Activated effector memory CD4-positive, alpha-beta T cell treated with Interleukin-2 at 50 U/mL for 16 hours (primary cell): ENCODE measurements around the gene MARVELD1.

Experiments
- DNase-seq: peaks from one replicate; pipeline ENCODE4 v3.0.0-alpha.2; 2020

MARVELD1 gene

DNA sequence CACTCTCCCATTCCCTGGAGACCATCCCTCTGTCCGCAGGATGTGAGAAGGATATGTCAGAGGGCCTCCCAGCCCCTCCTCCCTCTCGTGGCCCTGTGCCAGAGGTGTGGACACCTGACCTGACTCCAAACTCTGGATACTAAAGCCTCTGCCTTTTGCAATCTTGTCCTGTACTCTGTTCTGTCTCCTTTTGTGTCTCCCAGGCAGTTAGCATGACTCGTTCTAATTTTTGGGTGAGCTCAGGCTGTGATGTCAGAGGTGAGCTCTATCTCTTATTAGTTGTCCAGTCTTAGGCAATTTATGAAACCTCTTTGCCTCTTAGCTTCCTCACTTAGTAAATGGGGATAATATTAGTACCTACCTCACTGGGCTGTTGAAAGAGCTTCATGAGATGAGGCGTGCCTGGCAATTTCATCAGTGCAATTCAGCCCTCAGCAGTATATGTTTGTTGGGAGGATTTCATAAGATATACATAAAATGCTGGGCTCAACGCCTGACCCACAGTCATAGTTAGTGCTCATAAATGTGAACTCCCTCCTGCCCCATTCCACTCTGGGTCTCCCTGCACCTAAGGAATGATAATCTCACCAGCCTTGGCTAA, 10.9 kb downstream of the MARVELD1 start:
- DNase-seq: no peak

DNA sequence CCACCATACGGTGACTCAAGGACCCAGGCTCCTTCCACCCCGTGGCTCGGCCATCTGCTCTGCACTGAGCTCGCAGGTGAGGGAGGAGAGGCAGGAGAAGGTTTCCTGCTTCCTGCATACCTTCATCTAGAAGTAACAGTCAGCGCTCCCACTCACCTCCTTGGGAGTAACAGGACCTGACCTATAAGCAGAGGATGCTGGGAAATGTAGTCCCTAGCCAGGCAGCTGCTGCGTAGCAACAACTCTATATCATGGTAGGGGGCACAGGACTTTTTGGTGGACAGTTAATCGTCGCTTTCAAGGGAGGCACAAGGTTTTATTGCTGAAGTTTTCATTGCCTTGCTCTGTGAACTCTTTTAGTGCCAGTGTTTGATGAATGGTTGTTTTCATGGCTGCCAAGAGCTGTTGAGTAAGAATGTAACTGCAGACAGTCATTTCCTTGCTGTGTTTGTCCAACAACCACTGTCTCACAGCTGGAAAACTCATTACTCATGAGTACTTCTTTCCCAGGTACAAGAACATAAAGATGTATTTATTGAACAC, 13.2 kb downstream of the MARVELD1 start:
- no peak for DNase-seq

- no peak for DNase-seq
Observed at GRCh38 chr10:97729014-97729413, 15.5 kb downstream of the MARVELD1 start.

GRCh38 chr10:97731346-97732051, 18.0 kb downstream of the MARVELD1 start:
- peak; percentile 18 for DNase-seq

- DNase-seq: no peak
Observed at GRCh38 chr10:97732052-97732359, 18.5 kb downstream of the MARVELD1 start.

GRCh38 chr10:97733256-97733655, 19.7 kb downstream of the MARVELD1 start:
- no peak for DNase-seq

DNA sequence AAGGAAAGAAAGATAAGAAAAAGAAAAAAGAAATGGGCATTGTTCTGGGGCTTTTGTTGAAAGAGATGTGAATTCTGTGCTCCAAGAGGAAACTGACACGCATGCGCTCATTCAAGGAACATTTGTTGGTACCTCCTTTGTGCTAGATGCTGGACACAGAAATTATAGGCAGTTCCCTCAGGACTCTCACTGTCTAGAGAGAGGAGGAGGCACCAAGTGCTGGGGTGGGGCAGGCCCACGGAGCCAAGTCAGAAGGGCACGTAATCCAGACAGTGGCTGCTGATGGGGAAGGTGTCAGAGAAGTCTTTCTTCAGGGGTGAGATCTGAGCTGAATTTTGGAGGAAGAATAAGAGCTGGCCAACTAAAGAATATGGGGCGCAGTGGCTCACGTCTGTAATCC, 20.5 kb downstream of the MARVELD1 start:
- no peak for DNase-seq

- DNase-seq: no peak
Observed at GRCh38 chr10:97736403-97736901, 22.9 kb downstream of the MARVELD1 start.

DNA sequence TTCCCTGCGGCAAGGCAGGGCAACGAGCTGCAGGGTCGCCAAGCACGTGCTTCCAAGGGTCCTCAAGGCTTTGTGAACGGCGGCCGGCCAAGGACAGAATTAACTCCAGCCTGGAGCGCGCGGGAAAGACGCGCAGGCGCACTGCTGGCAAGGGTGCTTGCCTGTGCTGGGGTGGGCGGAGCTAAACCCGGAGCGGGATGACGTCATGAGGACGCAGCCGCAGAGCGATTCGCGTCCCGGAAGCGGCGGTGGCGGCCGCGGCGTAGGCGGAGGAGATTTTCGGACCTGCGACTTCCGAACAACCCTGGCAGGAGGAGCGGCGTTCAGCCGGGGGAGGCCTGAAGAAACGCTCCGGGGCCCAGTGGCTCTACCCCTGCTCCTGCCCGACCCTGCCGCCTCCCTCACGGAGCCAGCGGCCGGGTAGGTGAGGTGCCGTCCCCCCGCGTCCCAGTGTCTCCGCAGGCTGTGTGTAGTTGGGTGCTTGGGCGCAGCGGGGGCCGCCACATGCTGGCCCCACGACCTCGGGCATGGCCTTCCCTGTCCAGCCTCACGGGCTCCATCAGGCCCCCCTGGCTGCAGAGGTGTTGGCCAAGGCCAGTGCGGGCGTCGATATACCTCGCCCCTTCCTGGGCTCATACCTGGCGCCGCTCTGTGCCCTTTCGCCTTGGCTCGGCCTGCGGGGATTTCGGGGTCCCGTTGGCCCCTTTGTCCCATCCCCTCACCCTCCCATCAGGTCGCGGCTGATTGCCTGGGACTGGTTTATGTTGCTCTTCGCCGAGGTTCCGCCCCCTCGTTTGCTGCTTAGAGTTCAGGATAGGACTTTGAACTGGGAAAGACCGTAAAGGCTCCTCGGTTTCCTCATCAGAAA, 23.6 kb downstream of the MARVELD1 start, which contains the start of gene ZFYVE27:
TSS of gene ZFYVE27 (plus strand) at position 227 of the 868 bp plus-strand sequence. CDS start 1,350 bp downstream, outside the sequence.
- DNase-seq: peak; percentile 92

DNA sequence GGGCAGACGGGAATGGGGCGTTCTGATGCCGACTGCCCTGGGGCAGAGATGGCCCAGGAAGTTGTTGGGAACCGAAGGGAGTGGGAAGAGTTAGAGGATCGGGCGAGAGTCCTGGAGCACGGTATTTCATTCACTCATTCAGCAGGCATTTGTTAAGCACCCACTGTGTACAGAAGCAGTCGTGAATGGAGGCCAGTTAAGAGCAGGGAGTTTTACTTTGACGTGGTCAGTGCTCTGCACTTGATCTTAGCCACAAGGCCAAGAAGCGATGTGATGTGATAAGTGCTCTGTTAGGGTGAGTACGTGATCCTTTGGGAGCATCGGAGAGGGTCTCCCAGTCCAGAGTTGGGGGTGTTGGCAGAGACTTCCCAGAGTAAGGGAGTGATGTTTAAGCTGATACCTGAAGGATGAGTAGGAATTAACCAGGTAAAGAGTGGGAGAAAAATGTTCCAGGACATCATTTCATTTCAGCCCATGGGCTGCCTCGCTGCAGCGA, 24.3 kb downstream of the MARVELD1 start:
- DNase-seq: no peak

DNA sequence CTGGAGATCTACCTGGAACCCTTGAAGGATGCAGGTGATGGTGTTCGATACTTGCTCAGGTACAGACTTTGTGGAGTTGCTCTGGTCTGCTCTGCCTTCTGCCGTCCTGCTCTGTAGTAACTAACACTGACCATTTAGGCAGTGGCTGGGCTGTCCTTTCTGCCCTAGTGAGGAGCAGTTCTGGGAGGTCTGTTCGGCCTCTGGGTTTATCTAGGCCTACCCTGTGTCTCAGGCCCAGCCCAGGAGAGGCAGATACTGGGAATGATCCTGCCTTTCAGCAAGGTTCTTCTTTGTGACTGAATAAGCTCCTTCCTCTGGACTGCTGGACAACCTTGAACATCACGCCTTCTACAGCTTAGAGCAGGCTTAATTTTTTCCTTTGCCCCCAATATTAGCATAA, 25.1 kb downstream of the MARVELD1 start:
- DNase-seq: no peak

- DNase-seq: no peak
Observed at GRCh38 chr10:97740613-97741012, 27.1 kb downstream of the MARVELD1 start.

GRCh38 chr10:97743169-97743943, 29.8 kb downstream of the MARVELD1 start:
- DNase-seq: no peak

GRCh38 chr10:97744405-97745035, 31.0 kb downstream of the MARVELD1 start:
- no peak for DNase-seq

DNA sequence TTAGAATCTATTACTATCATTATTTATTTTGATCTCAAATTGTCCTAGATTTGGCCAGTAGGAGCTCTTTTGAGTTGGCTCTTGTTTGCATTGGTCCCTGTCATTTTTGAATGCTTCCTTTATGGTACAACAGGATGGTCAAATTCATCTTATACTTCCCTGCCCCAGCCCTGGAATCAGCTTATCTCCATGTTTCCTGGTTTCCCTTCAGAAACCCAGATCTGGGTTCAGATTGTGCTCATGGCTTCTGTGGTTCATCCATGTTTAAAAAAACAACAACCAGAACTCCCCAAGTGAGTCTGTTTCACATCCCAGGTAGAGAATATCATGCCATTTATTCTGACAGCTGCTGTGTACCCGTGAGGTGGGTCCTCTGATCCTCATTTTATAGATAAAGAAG, 34.0 kb downstream of the MARVELD1 start:
- no peak for DNase-seq

DNA sequence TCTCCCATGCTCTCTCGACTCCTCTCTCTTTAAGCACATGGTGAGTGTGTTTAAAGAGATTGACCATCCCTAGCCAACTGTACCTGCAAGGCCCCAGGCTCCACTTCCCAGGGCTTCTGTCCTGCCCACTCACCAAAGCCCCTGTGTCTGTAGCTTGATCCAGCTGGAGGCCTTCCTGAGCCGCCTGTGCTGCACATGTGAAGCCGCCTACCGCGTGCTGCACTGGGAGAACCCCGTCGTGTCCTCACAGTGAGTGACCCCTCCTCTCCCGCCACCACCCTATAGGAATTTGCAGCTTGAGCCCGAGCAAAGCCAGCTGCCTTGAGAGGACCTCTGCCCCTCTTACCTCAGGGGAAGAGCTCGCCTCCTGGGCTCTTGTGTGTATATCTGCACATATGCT, 34.6 kb downstream of the MARVELD1 start:
- no peak for DNase-seq

DNA sequence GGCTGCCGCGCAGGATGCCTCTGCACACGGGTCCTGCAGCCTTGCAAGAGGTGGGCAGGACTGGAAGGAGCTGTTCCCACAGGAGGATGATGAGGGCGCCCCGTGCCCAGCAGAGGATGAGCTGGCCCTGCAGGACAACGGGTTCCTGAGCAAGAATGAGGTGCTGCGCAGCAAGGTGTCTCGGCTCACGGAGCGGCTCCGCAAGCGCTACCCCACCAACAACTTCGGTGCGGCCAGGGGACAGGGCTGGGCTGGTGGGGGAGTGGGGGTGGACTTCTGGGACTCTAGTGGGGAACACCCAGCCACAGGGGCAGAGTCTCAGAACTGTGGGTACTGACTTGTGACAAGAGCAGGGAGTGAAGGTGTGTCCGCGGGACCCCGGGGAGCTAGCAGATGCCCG, 39.4 kb downstream of the MARVELD1 start:
- no peak for DNase-seq

DNA sequence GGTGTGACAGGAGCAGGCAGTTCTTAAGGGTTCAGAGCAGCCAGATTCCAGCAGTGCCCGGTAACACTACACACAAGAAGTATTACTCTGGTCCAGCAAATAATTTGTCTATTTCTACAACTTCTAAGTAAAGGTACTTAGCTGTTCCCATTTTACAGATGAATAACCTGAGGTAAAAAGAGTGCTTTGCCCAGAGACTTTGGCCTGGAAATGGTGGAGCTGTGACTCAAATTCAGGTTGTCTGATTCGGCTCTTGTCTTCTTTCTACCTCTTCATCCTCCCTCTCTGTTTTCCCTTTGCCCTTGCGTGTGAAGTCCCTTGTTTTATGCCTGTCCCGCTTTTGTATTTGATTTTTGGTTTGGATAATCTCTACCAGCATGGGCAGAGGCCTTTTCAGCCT, 41.2 kb downstream of the MARVELD1 start:
- DNase-seq: no peak

DNA sequence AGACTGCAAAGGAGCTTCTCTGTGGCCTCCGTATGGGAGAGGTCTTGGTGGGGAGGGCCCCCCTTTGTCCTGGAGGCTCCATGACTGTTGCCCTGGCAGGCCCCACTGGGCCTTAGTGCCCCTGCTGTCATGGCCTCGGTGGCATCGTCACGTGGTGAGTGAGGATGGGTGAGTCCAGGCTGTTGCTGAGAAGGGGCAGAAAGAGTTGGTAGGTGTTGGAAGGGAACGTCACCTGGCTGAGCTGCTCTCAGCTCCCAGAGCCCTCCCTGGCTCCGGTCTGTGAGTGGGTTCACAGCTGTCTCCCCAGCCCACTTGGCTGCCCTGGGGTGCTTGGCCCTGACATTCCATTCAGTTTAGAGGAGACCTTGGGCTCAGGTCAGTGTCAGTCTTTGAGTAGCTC, 42.2 kb downstream of the MARVELD1 start:
- DNase-seq: no peak

- no peak for DNase-seq
Observed at GRCh38 chr10:97757471-97757870, 43.9 kb downstream of the MARVELD1 start.

DNA sequence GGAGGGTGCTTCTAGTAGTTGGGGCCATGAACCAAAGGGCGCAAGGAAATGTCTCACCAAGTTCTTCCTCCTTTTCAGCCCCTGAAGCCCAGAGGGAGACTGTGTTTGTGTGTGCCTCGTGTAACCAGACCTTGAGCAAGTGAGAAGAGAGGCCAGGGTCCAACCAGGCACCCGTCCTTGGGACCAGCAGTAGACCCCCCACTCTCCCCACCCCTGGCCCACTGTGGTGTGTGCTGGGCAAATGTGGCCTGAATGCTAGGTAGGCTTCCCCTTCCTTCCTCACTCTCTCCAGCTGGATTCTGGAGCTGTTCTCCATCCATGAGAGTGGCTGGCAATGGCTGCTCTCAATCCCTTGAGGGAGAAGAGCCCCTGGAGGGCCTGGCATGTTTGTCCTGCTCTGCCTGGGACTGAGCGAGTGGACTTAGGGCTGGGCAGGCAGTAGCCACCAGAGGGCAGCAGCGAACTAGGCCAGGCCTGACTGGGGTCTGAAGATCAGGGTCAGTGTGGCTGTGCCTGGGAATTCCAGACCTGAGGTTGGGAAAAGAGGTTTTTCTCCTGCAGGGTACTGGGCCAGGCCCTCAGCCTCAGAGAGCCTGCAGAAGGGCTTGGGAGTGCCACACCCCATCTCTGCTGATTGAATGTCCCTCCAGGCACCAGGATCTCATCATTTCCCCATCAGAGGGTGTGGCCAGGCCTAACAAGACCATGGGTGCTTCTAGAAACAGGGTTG, 45.8 kb downstream of the MARVELD1 start:
- DNase-seq: no peak
